NCI-H1436 treated with DMSO at 0.1 percent for 48 hours (cell line): ENCODE data around the gene RCN1.

Experiments used
- DNase-seq: peaks from one replicate; lab custom pipeline; 2025; lab: John Stamatoyannopoulos, UW

The RCN1 gene

DNA sequence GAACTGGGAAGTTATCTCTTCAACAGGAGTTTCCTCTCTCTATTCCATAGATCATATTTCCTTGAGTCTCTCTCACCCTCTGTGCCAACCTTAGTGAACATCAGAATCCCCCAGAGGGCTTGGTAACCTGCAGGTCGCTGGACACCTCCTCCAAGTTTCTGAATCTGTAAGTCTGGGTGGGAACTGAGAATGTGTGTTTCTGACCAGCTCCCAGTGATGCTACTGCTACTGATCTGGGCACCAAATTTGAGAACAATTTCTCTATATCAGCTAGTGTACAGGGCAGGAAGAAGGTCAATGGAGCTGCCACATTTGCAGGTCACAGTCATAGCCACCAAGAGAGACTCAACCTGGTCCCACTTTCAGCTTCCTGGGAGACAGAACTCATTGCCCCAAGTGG lies 62.9 kb downstream of the RCN1 start:
- DNase-seq: no peak

DNA sequence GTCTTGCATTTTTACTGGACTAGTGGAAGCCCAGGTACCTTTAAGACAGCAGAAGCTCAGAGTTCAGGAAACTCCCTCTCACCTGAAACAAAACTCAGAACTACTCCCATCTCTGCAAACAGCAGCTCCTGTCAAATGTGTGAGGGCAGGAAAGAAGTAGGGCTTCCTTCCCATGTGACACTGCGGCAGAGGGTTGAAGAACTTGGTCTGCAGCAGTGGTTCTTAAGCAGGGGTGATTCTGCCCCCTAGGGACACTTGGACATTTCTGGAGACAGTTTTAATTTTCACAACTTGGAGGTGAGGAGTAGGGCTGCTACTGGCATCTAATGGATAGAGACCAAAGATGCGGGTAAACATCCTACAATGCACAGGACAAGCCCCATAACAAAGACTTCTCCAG lies 63.4 kb downstream of the RCN1 start:
- DNase-seq: no peak
